Germinal center (tissue), 1 donor: ENCODE data around the gene GABRA5.

ENCODE experiments used
- DNase-seq: peaks from one replicate; pipeline ENCODE4 v3.0.0; 2012; ENCODE audit warnings: mixed read lengths, low spot score

GABRA5 gene

GRCh38 chr15:26928051-26928450, 61.2 kb downstream of the GABRA5 start:
- no peak for DNase-seq

DNA sequence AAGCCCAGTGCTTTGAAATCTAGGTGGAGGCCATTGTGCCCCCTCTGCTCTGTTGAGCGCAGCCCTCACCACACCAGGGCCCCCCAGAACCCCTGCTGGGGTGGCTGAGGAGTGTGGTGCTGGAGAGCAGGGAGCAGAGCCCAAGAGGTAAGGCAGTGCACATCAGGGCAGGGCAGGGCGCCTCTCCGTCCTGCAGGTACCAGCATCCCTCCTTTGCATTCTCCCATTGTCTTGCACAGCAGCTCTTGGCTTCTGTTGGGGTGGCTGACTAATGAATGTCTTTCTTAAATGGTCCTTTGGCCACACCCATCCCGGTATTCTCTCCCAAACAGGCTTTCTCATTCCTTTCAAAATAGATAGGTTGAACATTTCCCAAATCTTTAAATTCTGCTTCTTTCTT, 62.7 kb downstream of the GABRA5 start:
- no peak for DNase-seq

GRCh38 chr15:26934848-26935247, 68.0 kb downstream of the GABRA5 start:
- no peak for DNase-seq

- no peak for DNase-seq
Measured at GRCh38 chr15:26935322-26935721, 68.5 kb downstream of the GABRA5 start.

- DNase-seq, result no peak
Measured at GRCh38 chr15:26936502-26936901, 69.6 kb downstream of the GABRA5 start.

DNA sequence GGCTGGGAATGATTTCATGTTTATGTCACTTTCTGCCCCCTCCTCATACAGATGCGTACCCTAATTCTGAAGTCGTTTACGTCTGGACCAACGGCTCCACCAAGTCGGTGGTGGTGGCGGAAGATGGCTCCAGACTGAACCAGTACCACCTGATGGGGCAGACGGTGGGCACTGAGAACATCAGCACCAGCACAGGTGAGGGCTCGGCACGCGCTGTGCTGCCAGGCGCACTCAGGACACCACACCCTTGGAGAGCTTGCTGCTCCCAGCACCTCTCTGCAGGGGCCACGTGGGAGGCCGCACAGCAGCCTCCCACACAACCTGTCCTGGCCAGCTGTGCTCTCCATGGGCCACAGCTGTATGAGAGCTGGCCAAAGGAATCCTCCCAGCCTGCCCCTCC, 70.3 kb downstream of the GABRA5 start:
- DNase-seq, result no peak

GRCh38 chr15:26939398-26939797, 72.5 kb downstream of the GABRA5 start:
- no peak for DNase-seq

DNA sequence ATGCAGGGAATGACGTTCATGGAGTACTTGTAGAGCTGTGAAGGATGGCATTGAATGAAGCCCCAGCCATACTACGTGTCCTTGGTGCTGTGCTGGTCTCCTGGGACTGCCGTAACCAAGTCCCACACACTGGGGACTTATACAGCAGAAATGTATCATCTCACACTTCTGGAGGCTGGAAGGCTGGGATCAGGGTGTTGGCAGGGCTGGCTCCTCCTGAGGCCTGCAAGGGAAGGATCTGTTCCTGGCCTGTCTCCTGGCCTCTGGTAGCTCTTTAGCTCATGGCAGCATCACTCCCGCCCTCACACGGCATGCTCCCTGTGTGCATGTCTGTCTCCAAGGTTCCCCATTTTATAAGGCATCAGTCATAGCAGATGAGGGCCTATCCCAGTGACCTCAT, 74.6 kb downstream of the GABRA5 start:
- DNase-seq, result no peak

GRCh38 chr15:26943866-26944265, 77.0 kb downstream of the GABRA5 start:
- DNase-seq, result no peak

GRCh38 chr15:26945046-26945445, 78.2 kb downstream of the GABRA5 start:
- no peak for DNase-seq

DNA sequence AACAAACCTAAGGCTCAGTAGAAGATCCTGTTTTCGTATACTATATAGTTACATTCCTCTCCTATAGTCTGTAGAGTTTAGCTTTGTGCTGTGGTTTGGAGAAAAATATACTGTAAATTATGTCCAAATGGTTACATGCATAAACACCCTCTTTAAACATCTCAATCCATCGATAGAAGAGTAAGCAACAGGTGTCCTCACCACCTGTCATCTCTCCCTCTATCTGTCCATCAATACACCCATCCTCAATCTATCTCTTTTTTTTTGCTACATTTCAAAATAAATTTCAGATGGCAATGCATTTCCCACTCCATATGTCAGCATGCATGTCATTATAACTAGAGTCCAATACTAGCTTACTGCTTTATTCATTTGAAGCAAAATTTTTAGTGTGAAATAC, 83.1 kb downstream of the GABRA5 start:
- no peak for DNase-seq

GRCh38 chr15:26954403-26954802, 87.5 kb downstream of the GABRA5 start:
- no peak for DNase-seq

DNA sequence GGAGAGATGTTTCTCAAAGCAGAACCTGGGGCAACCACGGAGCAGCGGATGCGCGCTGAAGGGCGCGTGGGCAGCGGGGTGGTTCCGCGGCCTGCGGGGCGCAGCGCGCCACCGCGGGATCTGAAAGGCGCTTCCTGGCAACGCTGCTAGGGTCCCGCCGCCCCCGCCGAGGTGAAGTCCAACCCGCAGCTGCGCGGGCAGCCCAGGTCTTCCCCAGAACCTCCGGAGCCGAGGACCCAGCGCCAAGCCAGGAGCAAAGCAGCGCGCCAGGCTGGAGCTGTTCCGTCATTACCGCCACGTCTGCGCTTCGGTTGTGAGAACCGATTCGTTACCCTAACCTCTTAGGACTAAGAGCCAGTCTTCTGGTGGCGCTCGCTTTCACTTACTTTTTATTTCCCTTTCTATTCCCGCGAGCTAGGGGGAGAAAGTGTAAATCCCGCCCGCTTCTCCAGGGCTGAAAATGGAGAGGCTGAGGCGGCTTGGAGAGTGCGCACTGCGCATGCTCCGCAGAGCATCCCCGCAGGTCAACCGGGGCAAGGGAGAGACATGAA, 100.9 kb downstream of the GABRA5 start:
- DNase-seq, result no peak

DNA sequence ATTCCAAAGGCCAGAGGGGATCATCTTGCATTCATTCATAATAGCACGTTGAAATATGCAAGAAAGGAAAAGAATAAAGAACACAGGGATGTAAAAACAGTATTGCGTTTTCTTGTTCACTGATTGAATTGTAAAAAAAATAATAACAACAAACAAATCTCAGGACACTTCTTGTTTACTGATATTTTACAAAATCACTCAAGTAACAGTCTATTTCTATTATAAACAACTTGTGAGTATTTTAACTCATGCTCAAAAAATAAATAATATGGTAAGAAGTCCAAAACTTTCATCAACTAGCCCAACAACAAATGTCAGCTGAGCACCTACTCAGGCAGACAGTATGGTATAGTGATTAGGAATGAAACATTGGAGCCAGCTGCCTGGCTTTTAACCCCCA, 101.9 kb downstream of the GABRA5 start:
- DNase-seq, result no peak

- DNase-seq, result no peak
Measured at GRCh38 chr15:26970712-26971210, 103.9 kb downstream of the GABRA5 start, which contains the start of gene GABRG3. Gene GABRG3 (plus strand): TSS chr15:26971181.

DNA sequence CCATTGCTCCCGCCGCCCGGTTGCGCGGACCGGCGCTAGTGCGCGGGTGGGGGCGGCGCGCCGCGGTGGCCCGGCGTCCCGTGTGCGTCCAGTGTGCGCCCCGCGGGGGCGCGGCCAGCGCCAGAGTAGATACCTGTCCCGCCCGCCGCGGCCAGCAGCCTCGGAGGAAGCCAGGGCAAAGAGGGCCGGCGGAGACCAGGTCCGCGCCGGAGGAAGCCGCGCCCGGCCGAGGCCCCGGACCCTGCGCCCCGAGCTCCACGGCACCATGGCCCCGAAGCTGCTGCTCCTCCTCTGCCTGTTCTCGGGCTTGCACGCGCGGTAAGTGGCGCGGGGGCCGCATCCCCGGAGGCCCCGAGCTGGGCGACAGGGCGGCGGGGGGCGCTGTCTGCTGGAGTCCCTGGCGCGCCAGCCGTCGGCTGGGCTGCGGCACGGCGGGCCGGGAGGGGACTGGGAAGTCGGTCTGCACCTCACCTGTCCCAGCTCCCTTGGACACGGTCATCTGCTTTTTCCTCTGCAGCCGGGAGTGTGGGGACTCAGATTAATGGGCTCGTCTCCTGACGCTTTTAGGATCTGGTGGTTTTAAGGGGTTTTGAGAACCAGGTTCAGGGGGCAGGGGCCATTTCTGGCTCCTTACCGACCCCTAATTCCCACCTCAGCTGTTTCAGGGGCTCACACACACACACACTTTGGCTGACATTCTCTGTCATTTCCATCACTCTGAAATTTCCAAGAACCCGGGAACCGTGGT, 104.6 kb downstream of the GABRA5 start:
- no peak for DNase-seq

DNA sequence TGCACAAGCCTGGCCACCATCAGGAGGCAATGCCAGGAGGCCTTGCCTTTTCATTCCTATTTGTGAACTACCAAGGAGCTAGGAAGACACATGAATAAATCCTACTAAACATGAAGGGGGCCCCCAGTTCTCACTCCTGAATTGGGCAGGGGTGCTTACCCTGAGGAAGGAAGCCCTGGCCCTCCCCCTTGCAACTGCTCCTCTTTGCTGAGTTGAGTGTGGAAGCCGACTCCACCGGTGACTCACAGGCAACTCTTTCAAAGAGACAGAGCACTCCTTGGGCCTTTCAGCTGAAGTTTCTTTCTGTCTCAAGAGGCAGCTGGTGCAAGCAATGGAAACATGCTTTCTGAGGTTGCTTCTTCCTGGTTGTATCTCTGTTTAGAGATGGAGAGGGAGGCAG, 105.8 kb downstream of the GABRA5 start:
- DNase-seq, result no peak

- no peak for DNase-seq
Measured at GRCh38 chr15:26974120-26974780, 107.4 kb downstream of the GABRA5 start.

DNA sequence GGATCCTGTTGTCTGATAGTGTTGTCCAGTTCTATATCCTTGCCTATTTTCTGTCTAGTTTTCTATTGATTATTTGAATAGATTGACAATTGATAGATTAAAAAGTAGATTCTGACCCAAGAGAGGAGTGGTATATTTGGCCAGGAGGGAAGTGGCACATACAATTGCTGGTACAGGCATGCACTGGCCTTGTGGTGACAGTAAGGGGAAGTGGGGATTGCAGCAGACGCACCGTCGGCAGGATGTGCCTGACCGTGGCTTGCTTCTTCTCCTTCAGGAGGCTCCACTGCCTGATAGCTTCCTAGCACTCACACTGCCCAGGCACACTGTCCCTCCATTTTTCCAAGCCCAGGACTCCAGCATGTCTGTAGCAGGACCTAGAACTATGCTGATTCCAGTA, 114.6 kb downstream of the GABRA5 start:
- no peak for DNase-seq

GRCh38 chr15:26983822-26984221, 117.0 kb downstream of the GABRA5 start:
- no peak for DNase-seq

DNA sequence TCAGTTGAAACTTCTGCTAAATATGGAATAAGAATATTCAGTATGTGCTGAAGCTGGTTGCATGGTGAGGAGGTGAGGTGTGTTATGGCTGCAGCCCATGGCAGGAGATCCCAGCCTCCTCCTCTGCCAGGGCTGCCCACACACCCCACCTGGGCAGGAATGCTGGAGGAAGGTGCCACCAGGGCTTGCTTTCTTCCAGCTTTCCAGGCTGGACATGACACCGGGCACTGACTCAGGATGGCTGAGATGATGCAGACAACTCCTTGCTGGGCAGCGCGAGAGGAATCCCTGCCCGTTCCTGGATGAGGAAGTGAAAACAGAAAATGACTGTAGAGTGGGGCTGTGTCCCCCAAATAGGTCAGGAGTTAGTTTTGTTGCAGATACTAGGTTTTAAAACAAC, 118.2 kb downstream of the GABRA5 start:
- DNase-seq, result no peak

- no peak for DNase-seq
Measured at GRCh38 chr15:26996250-26996649, 129.4 kb downstream of the GABRA5 start.
